ACC112 (cell line): ENCODE results near the gene SLC9B2.
A peak's percentile ranks its signal among the peaks of the same experiment; 100 is the strongest.

Experiments used
- H2AFZ ChIP-seq: fragments of 200-600 bp; sonication (generic); one replicate; pipeline ENCODE4 v1.6.0; 2017; ENCODE audit warnings: antibody characterized with exemption, low read length; ENCODE audit not compliant: unreplicated experiment
- H3K27ac ChIP-seq: fragments of 200-600 bp; sonication (generic); 2 replicates; pipeline ENCODE4 v1.5.1; 2014; ENCODE audit warnings: low read depth, mild to moderate bottlenecking, antibody characterized with exemption, low read length, moderate library complexity
- H3K27me3 ChIP-seq: fragments of 200-600 bp; sonication (generic); 2 replicates; pipeline ENCODE4 v1.6.1; 2014; ENCODE audit warnings: mild to moderate bottlenecking, antibody characterized with exemption, low read length, moderate library complexity, mixed read lengths; ENCODE audit not compliant: insufficient read depth
- H3K36me3 ChIP-seq: fragments of 200-600 bp; sonication (generic); 2 replicates; pipeline ENCODE4 v1.6.1; 2016; ENCODE audit warnings: mild to moderate bottlenecking, antibody characterized with exemption, low read length, moderate library complexity, mixed read lengths; ENCODE audit not compliant: insufficient read depth
- H3K4me1 ChIP-seq: fragments of 200-600 bp; sonication (generic); one replicate; pipeline ENCODE4 v1.6.1; 2016; ENCODE audit warnings: low read length, mixed read lengths; ENCODE audit not compliant: insufficient read depth, unreplicated experiment, control insufficient read depth
- H3K4me3 ChIP-seq: fragments of 200-600 bp; sonication (generic); 2 replicates; pipeline ENCODE4 v1.5.1; 2014; ENCODE audit warnings: mild to moderate bottlenecking, low read depth, low read length
- H3K79me2 ChIP-seq: fragments of 200-600 bp; sonication (generic); one replicate; pipeline ENCODE4 v1.6.0; 2016; ENCODE audit warnings: low read length; ENCODE audit not compliant: control insufficient read depth, unreplicated experiment, insufficient read depth

The SLC9B2 gene

DNA sequence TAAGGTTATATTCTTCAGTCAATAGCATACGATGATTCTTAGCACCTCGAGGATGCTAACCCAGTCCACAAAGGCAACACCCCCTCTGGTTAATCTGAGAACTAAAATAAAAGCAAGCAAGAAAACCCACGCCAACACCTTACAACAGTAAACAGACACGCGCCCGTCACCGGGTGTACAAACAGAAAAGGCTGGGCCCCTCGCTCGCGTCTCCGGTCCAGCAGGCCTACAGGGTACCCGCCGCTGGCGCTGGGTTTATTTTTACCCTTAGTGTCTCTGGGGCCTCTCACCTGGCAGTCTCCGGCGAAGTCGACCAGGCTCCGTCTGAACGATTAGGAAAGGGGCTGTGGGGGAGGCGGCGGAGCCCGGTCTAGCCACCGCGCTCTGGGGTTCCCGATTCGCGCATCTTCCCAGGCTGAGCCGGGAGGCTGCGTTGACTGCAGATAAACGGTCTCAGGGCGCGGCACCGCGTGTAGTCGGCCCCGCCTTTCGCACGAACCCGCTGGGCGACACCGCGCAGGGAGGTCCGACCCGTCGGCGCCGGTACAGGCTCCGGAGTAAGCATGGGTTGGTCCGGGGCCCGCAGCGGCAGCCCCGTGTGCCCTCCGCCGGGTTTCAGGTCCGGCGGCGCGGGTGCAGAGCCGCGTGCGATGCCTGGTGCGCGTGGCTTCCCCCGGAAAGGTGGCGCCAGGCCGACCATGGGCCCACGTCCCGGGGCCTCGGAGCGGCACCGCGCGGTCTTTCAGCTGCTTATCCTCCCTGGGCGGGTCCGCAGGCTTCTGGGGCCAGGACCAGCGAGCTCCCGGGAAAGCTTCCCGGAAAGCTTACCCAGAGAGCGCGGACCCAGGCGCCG lies 441 bp downstream of the SLC9B2 start:
- H2AFZ ChIP-seq: peak overlapping the region; percentile 100
- peak overlapping the region; percentile 89 for H3K4me3 ChIP-seq
- H3K27me3 ChIP-seq: no peaks in the 10 kb centered on the region
- H3K4me1 ChIP-seq: peaks cover 21% of the 10 kb centered on the region
- H3K79me2 ChIP-seq: peaks cover 33% of the 10 kb centered on the region
- peak overlapping the region; percentile 75 for H3K27ac ChIP-seq
- H3K36me3 ChIP-seq: no peaks in the 10 kb centered on the region

DNA sequence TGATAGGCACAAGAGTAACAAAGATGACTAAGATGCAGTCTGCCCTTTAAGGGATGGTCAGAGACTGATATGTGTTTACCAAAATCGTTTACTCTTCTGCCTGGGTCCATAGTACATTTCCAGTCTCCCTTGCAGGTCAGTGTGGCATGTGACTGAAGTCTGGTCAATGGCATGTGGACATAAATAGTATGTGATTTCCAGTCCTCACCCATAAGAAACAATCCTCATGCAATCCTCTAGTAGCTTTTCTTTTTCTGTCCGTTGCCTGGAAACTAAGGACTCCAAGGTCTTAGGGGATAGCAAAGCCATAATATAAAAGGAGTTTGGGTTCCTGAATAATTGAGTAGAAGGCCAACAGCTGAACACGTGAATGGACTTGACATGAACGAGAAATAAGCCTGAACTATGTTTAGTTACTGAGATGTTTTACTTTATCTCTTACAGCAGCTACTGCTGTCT lies 1.1 kb downstream of the SLC9B2 start:
- Histone ChIP-seq H3K27me3 (no peaks in the 10 kb centered on the region), H3K27ac (peak overlapping the region; percentile 75), H3K79me2 (peaks cover 33% of the 10 kb centered on the region), H2AFZ (peak overlapping the region; percentile 100), H3K4me3 (peak overlapping the region; percentile 89), H3K36me3 (no peaks in the 10 kb centered on the region), H3K4me1 (peaks cover 21% of the 10 kb centered on the region)

DNA sequence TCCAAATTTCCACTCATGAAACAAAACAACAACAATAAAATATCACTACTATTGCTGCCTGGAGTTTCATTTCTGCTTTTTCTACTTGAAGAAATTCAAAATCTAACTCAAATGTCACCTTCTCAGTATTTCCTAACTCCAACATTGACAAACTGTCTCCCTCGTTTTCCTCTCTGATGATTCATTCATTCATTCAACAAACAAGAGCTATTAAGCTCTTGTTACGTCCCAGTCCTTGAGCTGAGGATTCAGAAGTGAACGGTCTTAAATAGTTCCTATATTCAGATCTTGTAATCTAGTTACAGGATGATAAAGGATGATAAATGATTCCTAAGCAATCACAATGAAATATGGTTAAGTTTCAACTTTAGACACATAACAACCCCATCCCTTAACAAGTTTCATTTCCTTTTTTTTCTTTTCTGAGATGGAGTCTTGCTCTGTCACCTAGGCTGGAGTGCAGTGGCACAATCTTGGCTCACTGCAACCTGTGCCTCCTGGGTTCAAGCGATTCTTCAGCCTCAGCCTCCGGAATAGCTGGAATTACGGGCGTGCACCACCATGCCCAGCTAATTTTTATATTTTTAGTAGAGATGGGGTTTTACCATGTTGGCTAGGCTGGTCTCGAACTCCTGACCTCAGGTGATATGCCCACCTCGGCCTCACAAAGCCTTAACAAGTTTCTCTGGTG lies 1.7 kb downstream of the SLC9B2 start:
- H3K36me3 ChIP-seq: no peaks in the 10 kb centered on the region
- H3K79me2 ChIP-seq: peaks cover 33% of the 10 kb centered on the region
- H3K4me3 ChIP-seq: peak overlapping the region; percentile 89
- no peak overlapping the region for H2AFZ ChIP-seq
- H3K4me1 ChIP-seq: peaks cover 21% of the 10 kb centered on the region
- H3K27me3 ChIP-seq: no peaks in the 10 kb centered on the region
- H3K27ac ChIP-seq: peak overlapping the region; percentile 75; the same call in 1 of the 2 replicates

DNA sequence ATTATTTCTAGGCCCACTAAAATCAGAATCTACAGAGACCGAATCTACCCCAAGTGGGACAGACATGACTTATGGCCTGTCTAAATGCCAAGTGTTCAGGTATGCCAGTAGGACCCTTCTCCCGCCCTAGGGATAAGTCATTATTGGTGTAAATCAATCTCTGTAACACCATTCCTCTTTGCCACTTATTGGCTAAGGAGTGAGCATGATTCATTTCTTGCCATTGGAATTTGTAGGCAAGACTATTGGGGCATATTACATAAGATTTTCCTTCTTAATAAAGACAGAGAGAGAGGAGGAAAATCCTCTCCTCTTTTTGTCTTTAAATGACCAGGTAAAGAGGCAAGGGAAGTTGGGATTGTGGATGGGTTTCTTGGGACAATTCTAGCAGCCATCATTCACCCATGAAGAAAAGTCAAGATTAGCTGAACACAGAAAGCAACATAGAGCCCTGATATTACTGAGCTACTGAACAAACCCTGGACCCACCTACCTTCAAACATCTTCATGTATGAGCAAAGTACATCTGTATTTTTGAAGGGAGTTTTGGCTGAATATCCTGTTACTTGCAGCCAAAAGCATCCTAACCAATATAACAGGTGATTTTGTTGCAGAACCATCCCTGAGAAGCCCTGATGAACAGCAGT lies 2.6 kb downstream of the SLC9B2 start:
- H3K27me3 ChIP-seq: no peaks in the 10 kb centered on the region
- H2AFZ ChIP-seq: no peak overlapping the region
- peaks cover 21% of the 10 kb centered on the region for H3K4me1 ChIP-seq
- peak overlapping the region; percentile 89 for H3K4me3 ChIP-seq
- no peak overlapping the region for H3K27ac ChIP-seq
- no peaks in the 10 kb centered on the region for H3K36me3 ChIP-seq
- peaks cover 33% of the 10 kb centered on the region for H3K79me2 ChIP-seq

DNA sequence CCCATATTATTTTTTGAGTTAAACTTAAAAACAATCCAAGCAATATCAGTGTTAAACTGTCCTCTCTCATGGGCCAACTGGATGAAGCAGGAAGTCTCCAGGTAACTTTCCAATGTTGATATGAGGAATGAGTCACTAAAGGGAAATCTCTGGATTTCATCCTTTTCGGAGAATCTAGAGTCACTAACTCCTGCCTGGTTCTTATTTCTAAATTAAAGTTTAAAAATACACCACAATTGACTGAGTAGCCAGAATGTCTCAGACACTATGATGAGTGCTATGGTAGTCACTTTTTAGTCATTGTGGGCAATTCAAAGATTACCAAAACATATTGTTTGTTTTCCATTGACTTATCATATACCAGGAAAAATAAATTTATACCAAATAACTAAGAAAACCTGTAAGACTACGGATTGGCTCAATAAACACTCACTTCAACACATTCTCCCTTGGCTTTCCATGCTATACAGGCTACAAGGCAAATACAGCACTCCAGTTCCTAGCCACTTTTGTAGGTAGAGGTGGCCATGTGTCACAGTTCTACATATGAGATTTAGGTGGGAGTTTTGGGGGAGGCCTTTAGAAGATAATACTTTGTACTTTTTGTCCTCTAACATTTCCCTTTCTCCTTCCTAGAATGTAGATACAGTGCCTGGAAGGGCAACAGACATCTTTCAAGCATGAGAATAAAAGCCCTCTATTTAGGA lies 8.6 kb downstream of the SLC9B2 start:
- Histone ChIP-seq H3K27me3 (no peaks in the 10 kb centered on the region), H3K79me2 (peaks cover 12% of the 10 kb centered on the region), H3K4me1 (peaks cover 11% of the 10 kb centered on the region), H2AFZ (no peak overlapping the region), H3K27ac (peak overlapping the region; percentile 34), H3K4me3 (no peak overlapping the region), H3K36me3 (peaks cover 5% of the 10 kb centered on the region)

DNA sequence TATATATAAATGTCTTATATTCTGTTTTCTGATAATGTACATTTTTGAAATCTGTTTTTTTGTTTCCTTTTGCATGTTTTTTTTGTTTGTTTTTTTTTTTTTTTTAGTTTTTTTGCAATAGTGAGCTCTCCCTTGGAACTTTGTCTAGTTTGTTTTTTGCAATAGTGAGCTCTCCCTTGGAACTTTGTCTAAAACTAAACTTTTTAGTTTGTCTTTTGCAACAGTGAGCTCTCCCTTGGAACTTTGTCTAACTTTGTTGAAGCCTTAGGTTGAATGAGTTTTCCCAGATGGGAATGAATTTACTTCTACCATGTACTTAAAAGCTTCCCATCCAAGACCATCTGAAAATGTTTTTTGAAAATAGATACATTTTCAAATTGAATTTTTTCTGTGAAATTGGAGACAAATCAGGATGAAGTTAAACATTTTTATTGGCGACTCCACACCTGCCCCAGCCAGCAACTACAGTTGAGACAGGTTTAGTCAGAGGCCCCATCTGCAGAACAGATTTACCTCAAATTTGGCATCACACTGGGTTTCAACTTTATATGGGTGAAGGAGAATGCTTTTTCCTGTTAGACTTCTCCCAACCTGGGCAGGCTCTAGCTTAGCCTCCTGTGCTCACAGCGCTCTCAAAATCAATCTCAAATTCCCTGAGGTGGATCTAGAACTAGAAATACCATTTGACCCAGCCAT lies 16.0 kb downstream of the SLC9B2 start:
- no peaks in the 10 kb centered on the region for H3K4me1 ChIP-seq
- H3K27ac ChIP-seq: no peak overlapping the region
- H3K36me3 ChIP-seq: peaks cover 4% of the 10 kb centered on the region; the same call in 1 of the 2 replicates
- no peak overlapping the region for H2AFZ ChIP-seq
- H3K27me3 ChIP-seq: no peaks in the 10 kb centered on the region
- H3K79me2 ChIP-seq: no peaks in the 10 kb centered on the region
- no peak overlapping the region for H3K4me3 ChIP-seq

DNA sequence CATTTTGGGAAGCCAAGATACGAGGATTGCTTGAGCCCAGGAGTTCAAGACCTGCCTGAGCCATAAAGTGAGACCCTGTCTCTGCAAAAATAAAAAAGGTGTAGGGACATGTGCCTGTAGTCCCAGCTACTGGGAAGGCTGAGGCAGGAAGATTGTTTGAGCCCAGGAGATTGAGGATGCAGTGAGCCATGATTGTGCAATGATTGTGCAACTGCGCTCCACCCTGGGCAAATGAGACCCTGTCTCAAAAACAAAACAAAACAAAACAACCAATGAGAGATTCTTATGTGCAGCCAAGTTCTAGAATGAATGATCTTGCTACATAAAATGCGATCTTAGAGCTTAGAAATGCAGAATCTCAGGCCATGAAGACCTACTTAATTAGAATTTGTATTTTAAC lies 22.5 kb downstream of the SLC9B2 start:
- no peak overlapping the region for H3K27ac ChIP-seq
- peaks cover 9% of the 10 kb centered on the region for H3K4me1 ChIP-seq
- no peaks in the 10 kb centered on the region for H3K36me3 ChIP-seq
- H3K79me2 ChIP-seq: no peaks in the 10 kb centered on the region
- no peak overlapping the region for H2AFZ ChIP-seq
- no peaks in the 10 kb centered on the region for H3K27me3 ChIP-seq
- H3K4me3 ChIP-seq: no peak overlapping the region

DNA sequence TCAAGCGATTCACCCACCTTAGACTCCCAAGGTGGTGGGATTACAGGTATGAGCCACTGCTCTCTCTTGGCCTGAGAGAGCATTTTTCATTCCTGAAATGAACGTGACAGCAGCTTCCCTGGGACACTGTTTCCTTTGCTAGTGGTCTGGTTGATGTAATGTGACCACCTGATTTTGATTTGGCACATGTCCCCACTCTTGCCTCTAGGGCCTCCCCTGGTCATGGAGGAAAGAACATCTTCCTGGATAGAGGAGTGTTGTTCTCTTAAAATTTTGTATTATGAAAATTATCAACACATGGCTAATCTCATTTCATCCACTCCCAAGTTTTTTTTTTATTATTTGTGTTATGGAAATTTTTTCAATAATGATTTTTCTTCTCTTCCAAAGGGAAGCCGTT lies 23.8 kb downstream of the SLC9B2 start:
- Histone ChIP-seq H3K36me3 (0 out of 2 replicates have a peak, but pooled peaks cover 4% of the 10 kb centered on the region), H2AFZ (no peak overlapping the region), H3K4me3 (no peak overlapping the region), H3K79me2 (no peaks in the 10 kb centered on the region), H3K27ac (no peak overlapping the region), H3K4me1 (peaks cover 9% of the 10 kb centered on the region), H3K27me3 (no peaks in the 10 kb centered on the region)

DNA sequence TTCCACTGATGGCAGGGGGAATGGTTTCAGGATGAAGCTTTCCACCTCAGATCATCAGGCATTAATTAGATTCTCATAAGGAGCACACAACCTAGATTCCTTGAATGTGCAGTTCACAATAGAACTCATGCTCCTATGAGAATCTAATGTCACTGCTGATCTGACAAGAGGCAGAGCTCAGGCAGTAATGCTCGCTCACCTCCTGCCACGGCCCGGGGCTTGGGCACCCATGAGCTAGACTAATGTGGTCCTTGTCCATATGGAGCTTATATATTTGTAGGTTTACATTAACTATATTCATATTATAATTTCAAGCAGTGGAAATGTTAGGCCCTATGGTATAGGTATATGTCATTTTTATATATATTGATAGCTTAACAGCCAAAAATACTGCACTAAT lies 24.4 kb downstream of the SLC9B2 start:
- no peak overlapping the region for H2AFZ ChIP-seq
- peaks cover 9% of the 10 kb centered on the region for H3K4me1 ChIP-seq
- no peak overlapping the region for H3K4me3 ChIP-seq
- 0 out of 2 replicates have a peak, but pooled peaks cover 6% of the 10 kb centered on the region for H3K36me3 ChIP-seq
- no peak overlapping the region for H3K27ac ChIP-seq
- no peaks in the 10 kb centered on the region for H3K27me3 ChIP-seq
- H3K79me2 ChIP-seq: no peaks in the 10 kb centered on the region
